T-helper 17 cell (primary cell): ENCODE measurements around the gene SCMH1. TPM values are rescaled to one million over a fixed set of nuclear protein-coding genes. Genes with fewer than 3 reads are reported as not detected.
"Not testable (repeated sequence)": the region's sequence is repeated elsewhere in the genome, so short reads cannot be mapped to it uniquely, and the experiment has no call there.

Source experiments
- ATAC-seq: fragments of 150-1000 bp; cut with Tn5 transposase; 2 replicates; pipeline ENCODE4 v1.10.0; 2021; ENCODE audit warnings: mild to moderate bottlenecking, moderate library complexity
- DNase-seq, 3 donors: peaks; one replicate each; pipeline versions ENCODE4 v3.0.0 to v3.0.0-alpha.2; 2020 to 2021
- H3K9me3 ChIP-seq: one replicate; pipeline ENCODE4 v1.7.0; 2013; ENCODE audit warnings: low read length, mild to moderate bottlenecking; ENCODE audit not compliant: control insufficient read depth, poor library complexity, severe bottlenecking
- H3K27ac Mint-ChIP-seq: one replicate; pipeline ENCODE4 v1.8.0; 2022; ENCODE audit warnings: mild to moderate bottlenecking, moderate library complexity, mixed read lengths
- H3K27me3 Mint-ChIP-seq: one replicate; pipeline ENCODE4 v1.8.0; 2022; ENCODE audit warnings: mixed read lengths
- H3K36me3 Mint-ChIP-seq: one replicate; pipeline ENCODE4 v1.8.0; 2022; ENCODE audit warnings: low read depth, mixed read lengths
- H3K4me1 Mint-ChIP-seq: one replicate; pipeline ENCODE4 v1.8.0; 2022; ENCODE audit warnings: mild to moderate bottlenecking, mixed read lengths
- H3K4me3 Mint-ChIP-seq: one replicate; pipeline ENCODE4 v1.8.0; 2022; ENCODE audit warnings: mild to moderate bottlenecking, moderate library complexity, mixed read lengths
- total RNA-seq, 4 donors: library from RNA in 2 of 4; stranded (reverse) in 2 of 4; gene quantifications; one replicate each; pipeline ENCODE4 v1.2.3 and lab custom pipeline; 2022 to 2026

Gene SCMH1
- total RNA-seq, 2 donors from 2014 or later, result 18.6 to 19.4 TPM

DNA sequence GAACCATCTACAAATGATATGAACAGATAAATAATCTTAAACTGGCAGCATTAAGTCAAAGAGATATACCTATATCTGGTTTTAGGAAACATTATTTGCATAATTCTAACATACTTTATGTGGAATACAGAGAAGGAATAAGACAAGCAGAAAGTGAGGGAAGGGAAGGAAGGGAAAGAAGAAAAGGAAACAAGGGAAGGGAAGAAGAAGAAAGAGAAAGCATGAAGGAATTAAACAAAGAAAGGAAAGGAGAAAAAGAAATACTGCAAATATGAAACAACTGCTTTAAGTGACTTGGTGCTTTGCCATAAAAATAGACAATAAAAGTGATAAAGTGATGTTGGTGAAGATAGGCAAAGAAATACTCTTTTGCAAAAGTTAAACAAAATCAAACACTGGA, 20.1 kb downstream of the SCMH1 start:
- Mint-ChIP-seq H3K4me3 (no peak overlapping the region), H3K27me3 (no peaks in the 10 kb centered on the region), H3K4me1 (peaks cover 16% of the 10 kb centered on the region), H3K36me3 (peaks cover 6% of the 10 kb centered on the region), H3K27ac (no peak overlapping the region)
- ATAC-seq (no peak), DNase-seq (no peak)
- no peaks in the 10 kb centered on the region for H3K9me3 ChIP-seq

DNA sequence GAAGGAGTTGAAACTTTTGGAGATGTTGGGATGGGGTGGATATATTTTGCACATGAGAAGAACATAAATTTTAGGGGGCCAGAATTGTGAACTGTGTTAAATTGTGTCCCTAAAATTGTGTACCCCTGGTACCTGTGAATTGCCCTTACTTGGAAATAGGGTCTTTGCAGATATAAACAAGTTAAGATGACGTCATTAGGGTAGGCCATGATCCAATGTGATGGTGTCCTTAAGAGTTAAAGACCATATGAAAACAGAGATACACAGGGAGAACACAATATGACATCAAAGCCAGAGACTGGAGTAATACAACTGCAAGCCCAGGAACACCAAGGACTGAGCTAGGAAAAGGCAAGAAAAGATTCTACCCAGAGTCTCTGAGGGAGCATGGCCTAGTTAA, 24.0 kb downstream of the SCMH1 start:
- Mint-ChIP-seq H3K27me3 (no peaks in the 10 kb centered on the region), H3K4me1 (peaks cover 10% of the 10 kb centered on the region), H3K27ac (no peak overlapping the region), H3K4me3 (no peak overlapping the region), H3K36me3 (peaks cover 6% of the 10 kb centered on the region)
- ATAC-seq, result no peak
- DNase-seq, result no peak
- no peaks in the 10 kb centered on the region for H3K9me3 ChIP-seq

DNA sequence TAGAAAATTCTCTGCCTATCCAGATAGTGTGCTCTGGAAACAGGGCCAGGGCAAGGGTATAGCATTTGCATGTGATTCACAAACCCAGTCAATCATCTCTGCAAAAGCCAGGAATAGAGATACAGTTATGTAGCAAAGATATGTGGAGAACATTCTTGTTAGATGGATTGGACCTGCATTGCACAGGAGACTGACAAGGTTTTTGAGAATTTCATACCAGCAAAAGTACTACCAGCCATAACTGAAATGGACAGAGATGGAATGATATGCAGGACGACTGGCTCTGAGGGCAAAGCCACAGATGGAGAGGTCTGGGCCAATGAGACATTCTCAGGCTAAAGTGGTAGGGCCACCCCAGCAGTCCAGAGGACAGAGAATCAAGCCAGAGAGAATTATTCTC, 24.7 kb downstream of the SCMH1 start:
- DNase-seq, result no peak
- no peak overlapping the region for H3K27ac Mint-ChIP-seq
- H3K9me3 ChIP-seq, result no peaks in the 10 kb centered on the region
- no peak for ATAC-seq
- no peaks in the 10 kb centered on the region for H3K27me3 Mint-ChIP-seq
- no peak overlapping the region for H3K4me3 Mint-ChIP-seq
- peaks cover 6% of the 10 kb centered on the region for H3K36me3 Mint-ChIP-seq
- H3K4me1 Mint-ChIP-seq, result peaks cover 10% of the 10 kb centered on the region

DNA sequence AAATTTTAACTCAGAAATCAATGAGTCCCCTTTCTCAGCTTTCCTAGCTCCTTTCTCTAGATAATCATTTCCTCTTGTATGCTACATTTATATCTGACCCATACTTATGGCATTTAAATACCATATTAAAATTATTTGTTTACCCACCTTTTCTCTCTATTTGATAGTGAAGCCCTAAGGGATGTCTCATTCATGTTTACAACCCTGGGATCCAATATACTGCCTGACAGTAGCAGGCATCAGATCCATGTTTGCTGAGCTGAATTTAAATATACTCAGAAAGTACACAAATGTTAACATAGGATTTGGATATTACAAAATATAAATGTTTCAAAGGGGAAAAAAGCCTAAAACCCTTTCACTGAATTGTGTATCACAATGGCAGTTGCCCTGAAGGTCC, 26.5 kb downstream of the SCMH1 start:
- Mint-ChIP-seq H3K4me1 (peaks cover 10% of the 10 kb centered on the region), H3K27ac (no peak overlapping the region), H3K4me3 (no peak overlapping the region), H3K27me3 (no peaks in the 10 kb centered on the region), H3K36me3 (peaks cover 8% of the 10 kb centered on the region)
- no peak for ATAC-seq
- DNase-seq, result no peak
- no peaks in the 10 kb centered on the region for H3K9me3 ChIP-seq

GRCh38 chr1:41213341-41213740, 28.8 kb downstream of the SCMH1 start:
- H3K36me3 Mint-ChIP-seq, result peaks cover 9% of the 10 kb centered on the region
- H3K27me3 Mint-ChIP-seq, result no peaks in the 10 kb centered on the region
- ATAC-seq, result no peak
- H3K4me1 Mint-ChIP-seq, result peaks cover 13% of the 10 kb centered on the region
- no peak overlapping the region for H3K27ac Mint-ChIP-seq
- H3K9me3 ChIP-seq, result no peaks in the 10 kb centered on the region
- no peak for DNase-seq
- no peak overlapping the region for H3K4me3 Mint-ChIP-seq

DNA sequence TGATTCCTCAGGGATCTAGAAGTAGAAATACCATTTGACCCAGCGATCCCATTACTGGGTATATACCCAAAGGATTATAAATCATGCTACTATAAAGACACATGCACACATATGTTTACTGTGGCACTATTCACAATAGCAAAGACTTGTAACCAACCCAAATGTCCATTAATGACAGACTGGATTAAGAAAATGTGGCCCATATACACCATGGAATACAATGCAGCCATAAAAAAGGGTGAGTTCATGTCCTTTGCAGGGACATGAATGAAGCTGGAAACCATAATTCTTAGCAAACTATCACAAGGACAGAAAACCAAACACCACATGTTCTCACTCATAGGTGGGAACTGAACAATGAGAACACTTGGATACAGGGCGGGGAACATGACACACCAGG, 30.5 kb downstream of the SCMH1 start:
- H3K4me1 Mint-ChIP-seq, result peaks cover 13% of the 10 kb centered on the region
- H3K27me3 Mint-ChIP-seq, H3K4me3 Mint-ChIP-seq, ATAC-seq, DNase-seq, H3K36me3 Mint-ChIP-seq, H3K9me3 ChIP-seq, H3K27ac Mint-ChIP-seq: not testable (repeated sequence)

GRCh38 chr1:41207053-41207452, 35.1 kb downstream of the SCMH1 start:
- ATAC-seq, H3K9me3 ChIP-seq, H3K36me3 Mint-ChIP-seq, DNase-seq, H3K27me3 Mint-ChIP-seq, H3K4me3 Mint-ChIP-seq, H3K27ac Mint-ChIP-seq: not testable (repeated sequence)
- H3K4me1 Mint-ChIP-seq, result peaks cover 15% of the 10 kb centered on the region

- Mint-ChIP-seq H3K27me3 (no peaks in the 10 kb centered on the region), H3K36me3 (no peaks in the 10 kb centered on the region), H3K27ac (no peak overlapping the region), H3K4me1 (peaks cover 6% of the 10 kb centered on the region), H3K4me3 (no peak overlapping the region)
- no peaks in the 10 kb centered on the region for H3K9me3 ChIP-seq
- DNase-seq (no peak), ATAC-seq (no peak)
These were observed 41.4 kb downstream of the SCMH1 start for GRCh38 chr1:41200728-41201127.

DNA sequence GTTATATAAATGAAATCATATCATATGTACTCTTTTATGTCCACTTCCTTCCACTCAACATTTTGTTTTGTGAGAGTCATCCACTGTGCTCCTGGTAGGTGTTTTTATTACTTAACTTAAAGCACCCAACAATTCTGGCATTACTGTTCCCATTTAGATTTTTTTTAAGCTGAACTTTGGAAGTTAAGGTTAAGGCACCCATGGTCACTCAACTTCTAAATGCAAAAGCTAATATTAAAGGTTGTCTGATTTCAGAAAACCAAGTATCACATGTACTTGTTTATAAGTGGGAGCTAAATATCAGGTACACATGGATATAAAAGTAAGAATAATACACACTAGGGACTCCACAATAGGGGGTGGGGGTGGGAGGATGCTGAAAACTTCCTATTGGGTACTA, 42.7 kb downstream of the SCMH1 start:
- Mint-ChIP-seq H3K4me3 (no peak overlapping the region), H3K27ac (no peak overlapping the region), H3K4me1 (peaks cover 6% of the 10 kb centered on the region), H3K27me3 (no peaks in the 10 kb centered on the region), H3K36me3 (no peaks in the 10 kb centered on the region)
- DNase-seq (no peak), ATAC-seq (no peak)
- no peaks in the 10 kb centered on the region for H3K9me3 ChIP-seq

DNA sequence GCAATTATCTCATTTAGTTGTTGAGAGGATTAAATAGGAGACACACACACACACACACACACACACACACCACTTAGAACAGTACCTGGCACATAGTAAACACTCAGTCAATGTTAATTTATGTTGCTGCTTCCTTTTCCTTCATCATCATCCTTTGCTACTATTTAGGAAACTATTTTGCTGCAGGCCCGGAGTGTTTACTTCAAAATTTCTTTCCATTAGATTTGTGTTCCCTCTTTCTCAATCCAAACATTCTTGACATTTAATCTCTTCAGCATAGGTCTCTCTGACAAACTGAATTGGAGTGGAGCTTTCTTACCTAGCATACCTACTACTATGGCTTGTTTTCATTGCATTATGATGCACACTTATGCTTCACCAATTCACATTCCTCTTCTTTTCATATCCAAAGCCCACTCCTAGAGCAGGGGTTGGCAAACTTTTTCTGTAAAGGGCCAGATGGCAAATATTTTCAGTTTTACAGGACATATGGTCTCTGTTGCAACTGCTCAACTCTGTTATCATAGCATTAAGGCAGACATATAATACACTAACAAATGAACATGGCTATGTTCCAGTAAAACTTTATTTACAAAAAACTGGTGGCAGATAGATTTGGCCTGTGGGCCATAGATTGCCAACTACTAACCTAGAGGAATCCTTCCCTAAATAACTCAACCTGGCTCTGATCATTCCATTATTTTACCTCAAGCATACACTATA, 49.5 kb downstream of the SCMH1 start:
- ATAC-seq, result no peak

GRCh38 chr1:41184446-41184845, 57.7 kb downstream of the SCMH1 start:
- no peak overlapping the region for H3K4me3 Mint-ChIP-seq
- H3K4me1 Mint-ChIP-seq, result peaks cover 2% of the 10 kb centered on the region
- no peaks in the 10 kb centered on the region for H3K9me3 ChIP-seq
- H3K36me3 Mint-ChIP-seq, result peaks cover 3% of the 10 kb centered on the region
- ATAC-seq, result no peak
- no peak overlapping the region for H3K27ac Mint-ChIP-seq
- no peaks in the 10 kb centered on the region for H3K27me3 Mint-ChIP-seq
- DNase-seq, result no peak

More for the DNA sequence above, 49.5 kb downstream of the SCMH1 start:
- peaks cover 10% of the 10 kb centered on the region for H3K4me1 Mint-ChIP-seq
- no peaks in the 10 kb centered on the region for H3K27me3 Mint-ChIP-seq
- no peak for DNase-seq
- no peaks in the 10 kb centered on the region for H3K9me3 ChIP-seq
- H3K4me3 Mint-ChIP-seq, result no peak overlapping the region
- H3K36me3 Mint-ChIP-seq, result no peaks in the 10 kb centered on the region
- H3K27ac Mint-ChIP-seq, result no peak overlapping the region

DNA sequence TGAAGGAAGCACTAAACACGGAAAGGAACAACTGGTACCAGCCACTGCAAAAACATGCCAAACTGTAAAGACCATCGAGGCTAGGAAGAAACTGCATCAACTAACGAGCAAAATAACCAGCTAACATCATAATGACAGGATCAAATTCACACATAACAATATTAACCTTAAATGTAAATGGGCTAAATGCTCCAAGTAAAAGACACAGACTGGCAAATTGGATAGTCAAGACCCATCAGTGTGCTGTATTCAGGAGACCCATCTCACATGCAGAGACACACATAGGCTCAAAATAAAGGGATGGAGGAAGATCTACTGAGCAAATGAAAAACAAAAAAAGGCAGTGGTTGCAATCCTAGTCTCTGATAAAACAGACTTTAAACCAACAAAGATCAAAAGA, 63.9 kb downstream of the SCMH1 start:
- not testable (repeated sequence) for H3K4me3 Mint-ChIP-seq, H3K36me3 Mint-ChIP-seq, ATAC-seq, DNase-seq, H3K9me3 ChIP-seq, H3K4me1 Mint-ChIP-seq, H3K27me3 Mint-ChIP-seq, H3K27ac Mint-ChIP-seq

DNA sequence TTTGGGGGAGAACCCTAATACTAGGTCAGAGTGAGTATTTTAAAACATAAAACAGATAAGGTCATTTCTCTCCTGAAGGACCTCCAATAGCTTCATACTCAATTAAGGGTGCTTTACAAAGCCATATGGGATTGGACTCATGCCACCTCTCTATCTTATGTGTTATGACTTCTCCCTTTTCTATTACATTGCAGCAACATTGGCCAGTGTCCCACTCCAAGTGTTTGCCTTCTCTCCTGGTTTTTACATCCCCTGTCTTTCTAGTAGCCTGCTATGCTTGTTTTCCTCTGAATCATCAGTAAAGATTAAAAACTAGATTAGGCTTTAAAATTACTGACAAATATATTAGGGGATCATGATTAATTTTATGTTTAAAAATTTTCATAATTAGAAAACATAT, 66.6 kb downstream of the SCMH1 start:
- DNase-seq, result no peak
- no peak overlapping the region for H3K4me3 Mint-ChIP-seq
- H3K27ac Mint-ChIP-seq, result no peak overlapping the region
- no peaks in the 10 kb centered on the region for H3K36me3 Mint-ChIP-seq
- H3K9me3 ChIP-seq, result no peaks in the 10 kb centered on the region
- no peaks in the 10 kb centered on the region for H3K27me3 Mint-ChIP-seq
- ATAC-seq, result no peak
- H3K4me1 Mint-ChIP-seq, result no peaks in the 10 kb centered on the region

DNA sequence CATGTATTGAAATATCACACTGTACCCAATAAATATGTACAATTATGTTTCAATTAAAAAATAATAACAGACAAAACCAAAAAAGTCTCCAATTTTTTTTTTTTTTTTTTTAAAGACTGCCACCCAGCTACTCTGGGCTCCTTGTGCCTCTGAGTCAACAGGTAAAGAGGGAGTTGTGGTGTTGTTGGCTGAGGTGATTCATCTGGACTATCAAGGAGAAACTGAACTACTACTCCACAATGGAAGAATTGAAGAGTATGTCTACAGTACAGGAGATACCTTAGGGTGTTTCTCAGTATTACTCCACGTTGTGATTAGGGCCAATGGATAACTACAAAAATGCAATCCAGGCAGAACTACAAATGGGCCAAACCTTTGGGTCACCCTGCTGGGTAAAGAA, 67.9 kb downstream of the SCMH1 start:
- DNase-seq, result no peak
- H3K4me3 Mint-ChIP-seq, result no peak overlapping the region
- no peaks in the 10 kb centered on the region for H3K4me1 Mint-ChIP-seq
- ATAC-seq, result no peak
- H3K36me3 Mint-ChIP-seq, result no peaks in the 10 kb centered on the region
- H3K27me3 Mint-ChIP-seq, result no peaks in the 10 kb centered on the region
- no peak overlapping the region for H3K27ac Mint-ChIP-seq
- no peaks in the 10 kb centered on the region for H3K9me3 ChIP-seq
